PFSK-1 (cell line): ENCODE results near the gene TAS1R2.

Source experiments
- FOXP2 ChIP-seq: optimal IDR thresholded peaks from 2 replicates; pipeline ENCODE3; 2011; ENCODE audit warnings: borderline replicate concordance, control low read depth, inconsistent platforms; ENCODE audit not compliant: insufficient read depth; ENCODE audit errors: extremely low read length, extremely low read depth
- POLR2AphosphoS5 ChIP-seq: IDR thresholded peaks from 2 replicates; pipeline ENCODE4 v1.6.1; 2012; ENCODE audit warnings: low read depth, mild to moderate bottlenecking, control low read depth, low read length, moderate library complexity
- REST ChIP-seq, 2 experiments: IDR thresholded peaks; 2 replicates each; pipeline versions ENCODE4 v1.6.1 to v1.8.0; 2011 to 2012; ENCODE audit warnings: low read depth in 2 of 2, low read length in 2 of 2, control low read depth in 1 of 2, inconsistent platforms in 1 of 2, mild to moderate bottlenecking in 1 of 2, moderate library complexity in 1 of 2; ENCODE audit not compliant: insufficient read depth in 1 of 2
- SIN3A ChIP-seq: IDR thresholded peaks from 2 replicates; pipeline ENCODE4 v1.6.1; 2012; ENCODE audit warnings: mild to moderate bottlenecking, low read length, moderate library complexity, borderline replicate concordance; ENCODE audit not compliant: insufficient read depth
- TAF1 ChIP-seq: IDR thresholded peaks from 2 replicates; pipeline ENCODE4 v1.6.1; 2012; ENCODE audit warnings: low read length, control low read depth, borderline replicate concordance; ENCODE audit not compliant: insufficient read depth

TAS1R2 gene

GRCh38 chr1:18899363-18900049, 40.0 kb upstream of the TAS1R2 start:
- TF ChIP-seq TAF1 (no peak), FOXP2 (no peak), SIN3A (no peak), POLR2AphosphoS5 (no peak), REST (IDR thresholded peaks at IDR 0.05; ENCODE audit: insufficient read depth in 1 of 2, low read depth in 2 of 2, low read length in 2 of 2) (no peak)

- TF ChIP-seq FOXP2 (no peak), REST (IDR thresholded peaks at IDR 0.05; ENCODE audit: insufficient read depth in 1 of 2, low read depth in 2 of 2, low read length in 2 of 2) (no peak), TAF1 (no peak), SIN3A (no peak)
These were observed 39.1 kb upstream of the TAS1R2 start for GRCh38 chr1:18898567-18898966.

GRCh38 chr1:18895317-18895716, 35.9 kb upstream of the TAS1R2 start:
- TF ChIP-seq SIN3A (no peak), FOXP2 (no peak), TAF1 (no peak), REST (IDR thresholded peaks at IDR 0.05; ENCODE audit: insufficient read depth in 1 of 2, low read depth in 2 of 2, low read length in 2 of 2) (no peak), POLR2AphosphoS5 (no peak)

GRCh38 chr1:18893120-18893519, 33.7 kb upstream of the TAS1R2 start:
- TF ChIP-seq FOXP2 (no peak), REST (IDR thresholded peaks at IDR 0.05; ENCODE audit: insufficient read depth in 1 of 2, low read depth in 2 of 2, low read length in 2 of 2) (no peak), SIN3A (no peak), TAF1 (no peak), POLR2AphosphoS5 (no peak)

GRCh38 chr1:18891426-18891780, 31.9 kb upstream of the TAS1R2 start:
- TF ChIP-seq REST (IDR thresholded peaks at IDR 0.05; ENCODE audit: insufficient read depth in 1 of 2, low read depth in 2 of 2, low read length in 2 of 2): no peak
- TF ChIP-seq FOXP2: no peak
- TF ChIP-seq SIN3A: no peak
- no peak for TF ChIP-seq POLR2AphosphoS5
- TF ChIP-seq TAF1: no peak
